ENCODE measurements around the gene NPHP4.

The NPHP4 gene

DNA sequence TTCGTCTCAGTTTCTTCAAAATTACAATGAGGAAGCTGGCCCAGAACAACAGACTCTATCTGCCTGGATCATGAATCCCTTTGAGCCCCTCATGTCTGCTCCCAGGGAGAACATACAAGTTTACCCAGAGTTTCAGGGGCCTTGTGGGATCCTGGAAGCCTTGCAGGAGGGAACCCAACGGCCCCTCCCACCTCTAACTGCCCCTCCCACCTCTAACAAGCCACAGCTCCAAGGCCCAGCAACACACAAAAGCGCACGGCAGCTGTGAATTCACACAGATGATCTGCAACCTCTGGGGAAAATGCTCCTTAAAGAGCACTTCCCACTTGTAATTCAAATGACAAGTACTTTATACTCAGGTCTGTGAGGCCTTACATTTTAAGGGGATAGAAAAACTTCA, 113.3 kb downstream of the NPHP4 start:
- Histone ChIP-seq H3K9me3 (replicated peaks; ENCODE audit: insufficient read depth, low read length) (no peaks in the 10 kb centered on the region), H3K27ac (ENCODE audit: low read length) (no peak overlapping the region), H3K9ac (ENCODE audit: low read length) (no peak overlapping the region), H4K20me1 (ENCODE audit: insufficient read depth, low read length) (no peaks in the 10 kb centered on the region), H2AFZ (ENCODE audit: low read length) (no peak overlapping the region), H3K9me2 (replicated peaks; ENCODE audit: insufficient read depth, low read length) (no peaks in the 10 kb centered on the region), H3K27me3 (replicated peaks; ENCODE audit: insufficient read depth, low read length) (no peaks in the 10 kb centered on the region), H3K4me3 (ENCODE audit: low read length) (no peak overlapping the region), H3K79me2 (ENCODE audit: low read length) (no peaks in the 10 kb centered on the region), H3F3A (ENCODE audit: insufficient read depth, low read length) (no peaks in the 10 kb centered on the region), H3K4me1 (ENCODE audit: low read length) (no peaks in the 10 kb centered on the region), H3K4me2 (ENCODE audit: low read depth, low read length) (no peak overlapping the region), H3K36me3 (replicated peaks; ENCODE audit: insufficient read depth, low read length) (no peaks in the 10 kb centered on the region)
- TF ChIP-seq EZH2phosphoT487 (IDR thresholded peaks at IDR 0.05; ENCODE audit: low read length) (no peak), CTCF (IDR thresholded peaks at IDR 0.05; ENCODE audit: low read length) (no peak), EZH2 (optimal IDR thresholded peaks at IDR 0.05; ENCODE audit: low read depth, low read length) (no peak)
- DNase-seq = no peak

DNA sequence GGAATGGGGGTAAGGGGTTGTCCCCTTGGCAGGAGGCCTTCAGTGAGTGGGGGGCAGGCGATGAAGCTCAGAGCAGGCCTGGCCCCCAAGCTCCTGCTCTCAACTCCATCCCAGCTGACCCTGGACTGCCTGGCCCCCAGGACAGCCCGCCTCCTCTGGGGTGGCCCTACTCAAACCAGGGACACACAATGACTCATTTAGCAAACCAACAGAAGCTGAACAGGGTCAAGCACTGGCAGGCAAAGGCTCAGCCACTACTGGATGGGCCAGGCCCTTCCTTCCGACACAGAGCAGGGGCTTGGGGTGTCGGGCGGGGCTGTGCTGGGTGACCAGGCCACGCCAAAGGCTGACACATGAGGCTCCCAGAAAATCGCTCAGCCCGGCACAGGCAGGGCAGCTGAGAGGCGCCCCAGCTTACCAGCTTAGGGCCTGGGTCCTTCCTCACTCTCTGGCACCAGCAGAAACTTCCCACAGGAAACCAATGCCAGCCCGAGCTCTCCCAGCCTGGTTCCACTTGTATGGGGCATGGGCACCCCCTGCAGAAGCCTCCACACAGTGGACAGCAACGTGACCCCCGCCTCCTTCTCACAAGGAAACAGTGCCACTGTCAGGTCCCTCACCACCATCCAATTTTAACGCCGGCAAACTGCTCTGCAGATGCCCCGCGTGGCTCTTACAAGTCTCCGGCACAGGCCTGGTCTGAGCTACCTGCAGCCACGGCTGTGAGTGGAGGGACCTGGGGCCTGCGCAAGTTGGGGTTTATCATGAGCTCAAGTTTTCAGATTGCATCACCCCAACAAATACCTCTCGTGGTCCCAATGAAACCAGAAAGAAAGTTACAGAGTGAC, 114.3 kb downstream of the NPHP4 start:
- no peak for DNase-seq
- Histone ChIP-seq H3K9ac (ENCODE audit: low read length) (no peak overlapping the region), H3K9me3 (replicated peaks; ENCODE audit: insufficient read depth, low read length) (no peaks in the 10 kb centered on the region), H3K27ac (ENCODE audit: low read length) (no peak overlapping the region), H3K4me2 (ENCODE audit: low read depth, low read length) (no peak overlapping the region), H3F3A (ENCODE audit: insufficient read depth, low read length) (no peaks in the 10 kb centered on the region), H2AFZ (ENCODE audit: low read length) (no peak overlapping the region), H3K4me1 (ENCODE audit: low read length) (no peaks in the 10 kb centered on the region), H3K27me3 (replicated peaks; ENCODE audit: insufficient read depth, low read length) (no peaks in the 10 kb centered on the region), H3K79me2 (ENCODE audit: low read length) (no peaks in the 10 kb centered on the region), H3K36me3 (replicated peaks; ENCODE audit: insufficient read depth, low read length) (no peaks in the 10 kb centered on the region), H3K9me2 (replicated peaks; ENCODE audit: insufficient read depth, low read length) (no peaks in the 10 kb centered on the region), H3K4me3 (ENCODE audit: low read length) (no peak overlapping the region), H4K20me1 (ENCODE audit: insufficient read depth, low read length) (no peaks in the 10 kb centered on the region)
- TF ChIP-seq CTCF (IDR thresholded peaks at IDR 0.05; ENCODE audit: low read length) (no peak), EZH2 (optimal IDR thresholded peaks at IDR 0.05; ENCODE audit: low read depth, low read length) (no peak), EZH2phosphoT487 (IDR thresholded peaks at IDR 0.05; ENCODE audit: low read length) (no peak)

DNA sequence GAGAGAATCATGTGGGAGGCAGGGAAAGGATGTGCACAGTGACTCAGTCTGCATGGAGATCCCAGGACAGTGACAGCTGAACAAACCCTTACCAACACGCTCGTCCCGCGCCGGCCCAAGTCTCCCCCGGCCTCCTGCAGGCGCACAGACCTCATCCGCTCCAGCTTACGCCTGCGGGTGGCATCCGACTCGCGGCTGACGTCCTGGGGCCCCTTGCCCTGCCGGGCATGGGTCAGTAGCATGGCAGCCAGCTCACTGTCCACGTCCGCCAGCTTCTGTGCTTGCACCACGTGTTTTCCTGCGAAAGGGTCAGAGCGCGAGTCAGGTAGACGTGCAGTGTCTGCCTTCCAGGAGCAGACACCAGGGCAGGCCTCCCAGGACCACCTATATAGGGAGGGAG, 115.2 kb downstream of the NPHP4 start:
- H3K79me2 ChIP-seq (ENCODE audit: low read length) = no peaks in the 10 kb centered on the region
- H3K36me3 ChIP-seq (replicated peaks; ENCODE audit: insufficient read depth, low read length) = no peaks in the 10 kb centered on the region
- no peaks in the 10 kb centered on the region for H3F3A ChIP-seq (ENCODE audit: insufficient read depth, low read length)
- H2AFZ ChIP-seq (ENCODE audit: low read length) = no peak overlapping the region
- H3K9ac ChIP-seq (ENCODE audit: low read length) = no peak overlapping the region
- no peaks in the 10 kb centered on the region for H3K9me2 ChIP-seq (replicated peaks; ENCODE audit: insufficient read depth, low read length)
- no peak overlapping the region for H3K4me3 ChIP-seq (ENCODE audit: low read length)
- no peaks in the 10 kb centered on the region for H3K9me3 ChIP-seq (replicated peaks; ENCODE audit: insufficient read depth, low read length)
- TF ChIP-seq CTCF (IDR thresholded peaks at IDR 0.05; ENCODE audit: low read length) = no peak
- no peak for TF ChIP-seq EZH2 (optimal IDR thresholded peaks at IDR 0.05; ENCODE audit: low read depth, low read length)
- TF ChIP-seq EZH2phosphoT487 (IDR thresholded peaks at IDR 0.05; ENCODE audit: low read length) = no peak
- H4K20me1 ChIP-seq (ENCODE audit: insufficient read depth, low read length) = no peaks in the 10 kb centered on the region
- no peaks in the 10 kb centered on the region for H3K4me1 ChIP-seq (ENCODE audit: low read length)
- no peaks in the 10 kb centered on the region for H3K27me3 ChIP-seq (replicated peaks; ENCODE audit: insufficient read depth, low read length)
- no peak overlapping the region for H3K27ac ChIP-seq (ENCODE audit: low read length)
- no peak for DNase-seq
- no peak overlapping the region for H3K4me2 ChIP-seq (ENCODE audit: low read depth, low read length)

Data from MM.1S (cell line).